ENCODE data around the gene GBX2. TPM values are rescaled to one million over a fixed set of nuclear protein-coding genes. Genes with fewer than 3 reads are reported as not detected.

The GBX2 gene
- total and polyA plus RNA-seq, 9 of the 15 experiments (the other 6 are each of a cell fraction or from before 2014, with no cell fraction given): 0.03 to 0.53 (median 0.27) TPM; not detected in 1

DNA sequence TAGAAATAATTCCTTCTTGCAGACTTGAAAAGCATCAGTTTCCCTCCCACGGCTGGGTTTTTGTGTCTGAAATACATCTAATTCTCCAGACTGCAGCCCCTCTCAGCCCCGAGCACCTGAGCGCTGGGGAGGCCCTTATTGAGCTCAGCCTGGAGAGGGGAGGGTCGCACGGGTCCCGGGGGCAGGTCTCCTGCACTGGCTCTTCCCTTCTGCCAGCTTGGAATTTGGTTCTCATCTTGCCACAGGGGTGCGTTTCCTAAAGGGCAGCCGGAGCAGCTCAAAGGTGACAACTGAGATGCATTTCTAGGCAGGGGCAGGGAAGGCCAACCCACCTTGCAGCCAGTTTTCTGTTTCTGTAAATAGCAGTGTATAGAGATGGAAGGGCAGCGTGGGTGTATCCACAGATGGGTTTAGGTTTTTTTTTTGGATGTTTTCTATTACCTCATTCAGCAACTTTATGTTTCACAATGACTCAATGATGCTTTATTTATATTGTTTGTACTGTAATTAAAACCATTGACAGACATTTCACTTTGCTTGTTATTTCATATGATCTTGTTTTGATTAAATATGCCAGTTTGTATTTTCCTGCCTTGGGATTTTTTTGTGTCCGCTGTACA is 37.0 kb downstream of the GBX2 start:
- H3K79me2 ChIP-seq (ENCODE audit: control insufficient read depth, insufficient read depth, low read length): no peaks in the 10 kb centered on the region

More for the DNA sequence above, 37.0 kb downstream of the GBX2 start:
- no peak for ATAC-seq
- TF ChIP-seq, protein P1, sequence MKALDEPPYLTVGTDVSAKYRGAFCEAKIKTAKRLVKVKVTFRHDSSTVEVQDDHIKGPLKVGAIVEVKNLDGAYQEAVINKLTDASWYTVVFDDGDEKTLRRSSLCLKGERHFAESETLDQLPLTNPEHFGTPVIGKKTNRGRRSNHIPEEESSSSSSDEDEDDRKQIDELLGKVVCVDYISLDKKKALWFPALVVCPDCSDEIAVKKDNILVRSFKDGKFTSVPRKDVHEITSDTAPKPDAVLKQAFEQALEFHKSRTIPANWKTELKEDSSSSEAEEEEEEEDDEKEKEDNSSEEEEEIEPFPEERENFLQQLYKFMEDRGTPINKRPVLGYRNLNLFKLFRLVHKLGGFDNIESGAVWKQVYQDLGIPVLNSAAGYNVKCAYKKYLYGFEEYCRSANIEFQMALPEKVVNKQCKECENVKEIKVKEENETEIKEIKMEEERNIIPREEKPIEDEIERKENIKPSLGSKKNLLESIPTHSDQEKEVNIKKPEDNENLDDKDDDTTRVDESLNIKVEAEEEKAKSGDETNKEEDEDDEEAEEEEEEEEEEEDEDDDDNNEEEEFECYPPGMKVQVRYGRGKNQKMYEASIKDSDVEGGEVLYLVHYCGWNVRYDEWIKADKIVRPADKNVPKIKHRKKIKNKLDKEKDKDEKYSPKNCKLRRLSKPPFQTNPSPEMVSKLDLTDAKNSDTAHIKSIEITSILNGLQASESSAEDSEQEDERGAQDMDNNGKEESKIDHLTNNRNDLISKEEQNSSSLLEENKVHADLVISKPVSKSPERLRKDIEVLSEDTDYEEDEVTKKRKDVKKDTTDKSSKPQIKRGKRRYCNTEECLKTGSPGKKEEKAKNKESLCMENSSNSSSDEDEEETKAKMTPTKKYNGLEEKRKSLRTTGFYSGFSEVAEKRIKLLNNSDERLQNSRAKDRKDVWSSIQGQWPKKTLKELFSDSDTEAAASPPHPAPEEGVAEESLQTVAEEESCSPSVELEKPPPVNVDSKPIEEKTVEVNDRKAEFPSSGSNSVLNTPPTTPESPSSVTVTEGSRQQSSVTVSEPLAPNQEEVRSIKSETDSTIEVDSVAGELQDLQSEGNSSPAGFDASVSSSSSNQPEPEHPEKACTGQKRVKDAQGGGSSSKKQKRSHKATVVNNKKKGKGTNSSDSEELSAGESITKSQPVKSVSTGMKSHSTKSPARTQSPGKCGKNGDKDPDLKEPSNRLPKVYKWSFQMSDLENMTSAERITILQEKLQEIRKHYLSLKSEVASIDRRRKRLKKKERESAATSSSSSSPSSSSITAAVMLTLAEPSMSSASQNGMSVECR (CRISPR knock-in tag; IDR thresholded peaks at IDR 0.05): no peak
- peak; percentile 22 for TF ChIP-seq RBM22 (IDR thresholded peaks at IDR 0.05; ENCODE audit: low read depth, low read length, poor library complexity, severe bottlenecking)
- FAIRE-seq: no peak
- Histone ChIP-seq H3K9me1 (ENCODE audit: control insufficient read depth, insufficient read depth, low read length) (no peaks in the 10 kb centered on the region), H3K36me3 (ENCODE audit: control insufficient read depth, insufficient read depth, low read length) (no peaks in the 10 kb centered on the region), H3K27me3 (ENCODE audit: control insufficient read depth in 2 of 2, insufficient read depth in 2 of 2, low read length in 2 of 2) (no peaks in the 10 kb centered on the region), H4K20me1 (replicated peaks; ENCODE audit: control insufficient read depth, insufficient read depth, low read length) (no peaks in the 10 kb centered on the region), H3K9me3 (replicated peaks; ENCODE audit: control insufficient read depth, insufficient read depth, low read depth, low read length) (no peaks in the 10 kb centered on the region), H3K9ac (ENCODE audit: insufficient read depth in 1 of 2, low read depth in 2 of 2, low read length in 2 of 2) (no peak overlapping the region), H3K4me2 (ENCODE audit: insufficient read depth, low read length) (no peak overlapping the region), H3K4me1 (replicated peaks in 1 of 2; ENCODE audit: control insufficient read depth in 2 of 2, insufficient read depth in 2 of 2, low read length in 2 of 2) (peaks cover 0 to 4% of the 10 kb centered on the region in 2 experiments; a peak in 1 of 5 replicates), H3K27ac (ENCODE audit: extremely low read depth, low read depth, low read length) (no peak overlapping the region), H3K4me3 (no peak overlapping the region), H2AFZ (ENCODE audit: low read depth, low read length) (no peak overlapping the region)
- 54% methylated on average over 5 of the region's 10 CpGs for WGBS (ENCODE audit: insufficient coverage, low coverage, missing lambda C conversion rate)
- in situ Hi-C loops (cut with MboI) (no loop called here), intact Hi-C loops (cut with micrococcal nuclease) (no loop called here)
- CTCF ChIA-PET (ENCODE audit: low intra/inter-chr PET ratio): no interaction called here
- DNase-seq (ENCODE audit: extremely low read depth in 1 of 4, low spot score in 3 of 4): no peak
- POLR2A ChIA-PET: no interaction called here
- no TSS peak for BruUV-seq (replicated peaks)

Data from K562 (cell line).